ENCODE results near the gene TUBGCP6. TPM values are rescaled to one million over a fixed set of nuclear protein-coding genes. Genes with fewer than 3 reads are reported as not detected.
A peak's percentile ranks its signal among the peaks of the same experiment; 100 is the strongest.

TUBGCP6 gene
- total RNA-seq, 1 donor from 2014 or later = 48.5 TPM

GRCh38 chr22:50285568-50286229 lies 40.9 kb upstream of the TUBGCP6 start:
- Histone ChIP-seq H3K27ac (peak overlapping the region; percentile 24), H3K4me3 (no peak overlapping the region), H3K4me1 (peaks cover 18% of the 10 kb centered on the region), H3K9me3 (no peaks in the 10 kb centered on the region), H3K36me3 (peaks cover 95% of the 10 kb centered on the region), H3K27me3 (ENCODE audit: low read depth) (no peaks in the 10 kb centered on the region)
- DNase-seq = no peak
- TF ChIP-seq CTCF (IDR thresholded peaks at IDR 0.05) = no peak
- ATAC-seq = no peak
- intact Hi-C loops (cut with DNase I) = no loop called here

DNA sequence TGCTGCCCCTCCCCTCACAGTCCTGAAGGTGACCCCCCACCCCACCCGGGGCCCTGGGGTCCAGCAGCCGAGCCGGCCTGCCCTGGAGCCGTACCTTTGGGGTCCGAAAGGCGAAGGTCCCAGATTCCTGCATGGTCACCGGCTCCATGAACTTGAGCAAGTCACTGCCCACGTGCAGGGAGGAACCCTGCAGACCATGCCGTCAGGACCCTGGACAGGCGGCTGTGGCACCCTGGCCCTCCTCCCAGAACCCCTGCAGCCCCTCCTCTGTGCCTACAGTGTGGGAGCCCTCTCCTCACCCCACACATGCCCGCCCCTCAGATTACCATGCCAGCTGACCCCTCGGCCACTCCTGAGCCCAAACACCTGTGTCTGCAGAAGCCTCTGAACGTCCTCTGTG lies 39.7 kb upstream of the TUBGCP6 start:
- H3K36me3 ChIP-seq = peaks cover 95% of the 10 kb centered on the region
- H3K27ac ChIP-seq = no peak overlapping the region
- no peaks in the 10 kb centered on the region for H3K27me3 ChIP-seq (ENCODE audit: low read depth)
- no peak overlapping the region for H3K4me3 ChIP-seq
- no peak for DNase-seq
- ATAC-seq = no peak
- intact Hi-C loops (cut with DNase I) = no loop called here
- no peaks in the 10 kb centered on the region for H3K9me3 ChIP-seq
- H3K4me1 ChIP-seq = peaks cover 17% of the 10 kb centered on the region
- no peak for TF ChIP-seq CTCF (IDR thresholded peaks at IDR 0.05)

GRCh38 chr22:50283821-50284220 lies 39.0 kb upstream of the TUBGCP6 start:
- TF ChIP-seq CTCF (IDR thresholded peaks at IDR 0.05) = no peak
- Histone ChIP-seq H3K4me3 (no peak overlapping the region), H3K9me3 (no peaks in the 10 kb centered on the region), H3K27ac (no peak overlapping the region), H3K36me3 (peaks cover 95% of the 10 kb centered on the region), H3K4me1 (peaks cover 17% of the 10 kb centered on the region), H3K27me3 (ENCODE audit: low read depth) (no peaks in the 10 kb centered on the region)
- intact Hi-C loops (cut with DNase I) = no loop called here
- ATAC-seq (no peak), DNase-seq (no peak)

GRCh38 chr22:50282361-50283155 lies 37.7 kb upstream of the TUBGCP6 start:
- peak; percentile 89 for DNase-seq
- peak; percentile 91 to 94 for ATAC-seq
- Histone ChIP-seq H3K27ac (peak overlapping the region; percentile 64), H3K36me3 (peaks cover 95% of the 10 kb centered on the region), H3K27me3 (ENCODE audit: low read depth) (no peaks in the 10 kb centered on the region), H3K4me3 (no peak overlapping the region), H3K4me1 (peaks cover 17% of the 10 kb centered on the region), H3K9me3 (no peaks in the 10 kb centered on the region)
- no peak for TF ChIP-seq CTCF (IDR thresholded peaks at IDR 0.05)
- intact Hi-C loops (cut with DNase I) = no loop called here

DNA sequence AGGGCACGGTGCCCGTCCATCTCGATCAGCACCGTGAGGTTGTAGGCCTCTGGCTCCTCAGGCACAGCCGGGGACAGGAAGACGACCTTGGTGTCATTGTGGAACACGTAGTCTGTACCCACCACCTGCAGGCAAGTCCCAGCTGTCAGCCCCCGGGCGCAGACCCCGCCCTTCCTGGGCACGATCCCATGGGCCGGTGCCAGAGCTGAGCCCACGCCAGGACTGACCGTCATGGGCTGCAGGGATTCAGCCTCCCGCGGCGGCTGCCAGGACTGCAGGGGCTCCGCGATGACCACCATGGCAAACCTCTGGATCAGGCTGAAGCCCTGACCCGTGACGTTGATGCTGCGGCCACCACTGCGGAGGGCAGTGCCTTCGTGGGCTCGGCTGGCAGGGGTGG lies 37.1 kb upstream of the TUBGCP6 start:
- Histone ChIP-seq H3K27me3 (ENCODE audit: low read depth) (no peaks in the 10 kb centered on the region), H3K4me1 (peaks cover 17% of the 10 kb centered on the region), H3K36me3 (peaks cover 95% of the 10 kb centered on the region), H3K4me3 (no peak overlapping the region), H3K9me3 (no peaks in the 10 kb centered on the region), H3K27ac (peak overlapping the region; percentile 64)
- ATAC-seq = peak; percentile 6 to 16
- no peak for TF ChIP-seq CTCF (IDR thresholded peaks at IDR 0.05)
- intact Hi-C loops (cut with DNase I) = no loop called here
- DNase-seq = no peak
